DOHH2 (cell line): ENCODE measurements around the gene ATP5F1D.
A peak's percentile ranks its signal among the peaks of the same experiment; 100 is the strongest.

Source experiments
- H3F3A ChIP-seq: fragments of 200-600 bp; sonication (generic), shearing (Covaris generic); 2 replicates; pipeline ENCODE4 v1.6.0; 2016; ENCODE audit warnings: antibody characterized with exemption, mild to moderate bottlenecking; ENCODE audit not compliant: control insufficient read depth, insufficient read depth
- H3K27ac ChIP-seq: fragments of 200-600 bp; sonication (generic); 2 replicates; pipeline ENCODE4 v1.5.1; 2014; ENCODE audit warnings: low read depth, mild to moderate bottlenecking, low read length, moderate library complexity
- H3K27me3 ChIP-seq: fragments of 200-600 bp; sonication (generic); 2 replicates; pipeline ENCODE4 v1.6.1; 2014; ENCODE audit warnings: mild to moderate bottlenecking, low read length, mixed read lengths; ENCODE audit not compliant: control insufficient read depth
- H3K36me3 ChIP-seq: fragments of 200-600 bp; sonication (generic); 2 replicates; pipeline ENCODE4 v1.6.1; 2014; ENCODE audit warnings: mild to moderate bottlenecking, low read length, moderate library complexity, mixed read lengths; ENCODE audit not compliant: control insufficient read depth
- H3K4me1 ChIP-seq: fragments of 200-600 bp; sonication (generic); 2 replicates; pipeline ENCODE4 v1.6.1; 2014; ENCODE audit warnings: mild to moderate bottlenecking, low read length, mixed read lengths; ENCODE audit not compliant: control insufficient read depth
- H3K4me2 ChIP-seq: fragments of 200-600 bp; sonication (generic); 2 replicates; pipeline ENCODE4 v1.6.0; 2014; ENCODE audit warnings: mild to moderate bottlenecking, low read length, moderate library complexity
- H3K4me3 ChIP-seq: fragments of 200-600 bp; sonication (generic); 2 replicates; pipeline ENCODE4 v1.5.1; 2014; ENCODE audit warnings: mild to moderate bottlenecking, low read length, mixed read lengths
- H3K79me2 ChIP-seq: fragments of 200-600 bp; sonication (generic); 2 replicates; pipeline ENCODE4 v1.6.1; 2014; ENCODE audit warnings: mild to moderate bottlenecking, low read length, mixed read lengths; ENCODE audit not compliant: control insufficient read depth
- H3K9me2 ChIP-seq: fragments of 200-600 bp; sonication (generic); replicated peaks from 2 replicates; pipeline ENCODE4 v1.6.1; 2014; ENCODE audit warnings: mild to moderate bottlenecking, low read length, mixed read lengths; ENCODE audit not compliant: control insufficient read depth
- H3K9me3 ChIP-seq: fragments of 200-600 bp; sonication (generic); 2 replicates; pipeline ENCODE4 v1.6.1; 2014; ENCODE audit warnings: antibody characterized with exemption, low read length, mixed read lengths; ENCODE audit not compliant: control insufficient read depth, insufficient read depth
- H4K20me1 ChIP-seq: fragments of 200-600 bp; sonication (generic); 2 replicates; pipeline ENCODE4 v1.6.0; 2014; ENCODE audit warnings: low read depth, mild to moderate bottlenecking, antibody characterized with exemption, low read length, moderate library complexity; ENCODE audit not compliant: control insufficient read depth, insufficient read depth
- CTCF ChIP-seq: fragments of 200-600 bp; sonication (generic); IDR thresholded peaks from one replicate; pipeline ENCODE4 v1.5.1; 2014; ENCODE audit warnings: antibody characterized with exemption, mild to moderate bottlenecking, low read depth, low read length; ENCODE audit not compliant: poor library complexity, severe bottlenecking
- EZH2phosphoT487 ChIP-seq: fragments of 200-600 bp; sonication (generic); IDR thresholded peaks from 2 replicates; pipeline ENCODE4 v1.6.1; 2017; ENCODE audit warnings: borderline replicate concordance, mild to moderate bottlenecking, antibody characterized with exemption, low read length, moderate library complexity, mixed read lengths

Gene ATP5F1D

GRCh38 chr19:1255186-1256161 lies 13.9 kb downstream of the ATP5F1D start:
- Histone ChIP-seq H3K36me3 (peaks cover 82% of the 10 kb centered on the region), H3K79me2 (peaks cover 66% of the 10 kb centered on the region), H3K9me2 (no peaks in the 10 kb centered on the region), H3K9me3 (no peaks in the 10 kb centered on the region), H4K20me1 (peaks cover 11% of the 10 kb centered on the region; the same call in 1 of the 2 replicates), H3K4me1 (peaks cover 88% of the 10 kb centered on the region), H3K4me2 (no peak overlapping the region), H3F3A (peaks cover 45% of the 10 kb centered on the region), H3K27ac (no peak overlapping the region), H3K27me3 (no peaks in the 10 kb centered on the region), H3K4me3 (no peak overlapping the region)
- no peak for TF ChIP-seq CTCF
- no peak for TF ChIP-seq EZH2phosphoT487

DNA sequence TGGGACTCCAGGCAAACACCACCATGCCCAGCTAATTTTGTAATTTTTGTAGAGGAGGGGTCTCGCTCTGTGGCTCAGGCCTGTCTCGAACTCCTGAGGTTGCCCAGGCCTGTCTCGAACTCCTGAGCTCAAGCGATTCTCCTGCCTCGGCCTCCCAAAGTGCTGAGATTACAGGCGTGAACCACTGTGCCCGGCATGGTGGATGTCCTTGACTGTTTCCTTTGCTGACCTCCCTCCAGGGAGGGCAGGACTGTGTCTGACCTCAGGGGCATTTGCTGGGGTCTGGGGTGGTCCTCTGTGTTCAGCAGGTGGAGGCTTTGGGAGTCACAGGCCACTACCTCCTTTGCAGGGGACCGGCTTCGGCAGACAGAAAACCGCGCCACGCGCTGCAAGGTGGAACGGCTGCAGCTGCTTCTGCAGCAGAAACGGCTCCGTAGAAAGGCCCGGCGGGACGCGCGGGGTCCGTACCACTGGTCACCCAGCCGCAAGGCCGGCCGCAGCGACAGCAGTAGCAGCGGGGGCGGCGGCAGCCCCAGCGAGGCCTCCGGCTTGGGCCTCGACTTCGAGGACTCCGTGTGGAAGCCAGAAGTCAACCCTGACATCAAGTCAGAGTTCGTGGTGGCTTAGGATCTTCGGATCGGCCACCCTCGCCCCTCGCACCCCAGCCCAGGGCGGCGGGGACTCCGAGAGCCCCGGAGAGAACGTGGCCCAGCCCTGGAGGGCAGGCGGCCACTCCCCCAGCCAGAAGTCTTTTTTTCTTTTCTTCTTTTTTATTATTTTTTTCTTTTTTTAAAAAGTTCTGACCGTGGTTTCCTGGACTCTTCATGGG lies 15.3 kb downstream of the ATP5F1D start:
- Histone ChIP-seq H3K27me3 (no peaks in the 10 kb centered on the region), H3K9me3 (no peaks in the 10 kb centered on the region), H3K4me2 (peak overlapping the region; percentile 98), H4K20me1 (peaks cover 11% of the 10 kb centered on the region; the same call in 1 of the 2 replicates), H3K9me2 (no peaks in the 10 kb centered on the region), H3K36me3 (peaks cover 72% of the 10 kb centered on the region), H3K4me3 (no peak overlapping the region), H3F3A (peaks cover 40% of the 10 kb centered on the region), H3K27ac (peak overlapping the region; percentile 85), H3K4me1 (peaks cover 85% of the 10 kb centered on the region), H3K79me2 (peaks cover 61% of the 10 kb centered on the region)
- TF ChIP-seq CTCF (no peak), EZH2phosphoT487 (no peak)

DNA sequence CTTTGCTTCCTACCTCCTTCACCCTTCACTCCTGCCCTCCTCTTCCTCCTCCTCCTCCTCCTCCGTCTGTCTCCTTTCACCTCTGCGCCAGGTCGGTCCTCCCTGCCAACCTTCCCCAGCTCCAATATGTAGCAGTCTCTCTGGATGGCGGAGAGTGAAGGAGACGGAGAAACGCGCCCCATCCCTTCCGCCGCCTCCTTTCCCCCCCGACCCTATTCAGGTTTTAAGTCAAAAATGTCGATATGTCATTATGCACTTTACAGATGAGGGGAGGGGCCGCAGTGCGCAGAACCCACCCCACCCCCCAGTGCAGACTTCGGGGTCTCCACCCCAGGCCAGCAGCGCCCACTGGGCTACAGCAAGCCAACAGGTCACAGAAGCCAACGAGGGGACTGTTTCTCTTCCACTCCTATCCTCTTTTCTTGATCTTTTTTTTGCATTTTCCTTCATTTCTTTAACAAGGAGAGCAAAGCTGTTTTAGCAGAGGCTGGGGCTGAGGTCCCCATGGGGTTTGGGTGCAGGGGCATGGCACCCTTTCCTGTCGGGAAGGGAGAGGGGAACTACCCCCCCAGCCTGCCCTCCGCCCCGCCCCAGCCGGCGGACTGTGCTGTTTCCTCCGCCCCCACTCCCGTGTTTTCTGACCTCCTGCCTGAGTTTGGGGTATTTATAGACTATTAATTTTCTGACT lies 16.1 kb downstream of the ATP5F1D start:
- peaks cover 11% of the 10 kb centered on the region; the same call in 1 of the 2 replicates for H4K20me1 ChIP-seq
- peaks cover 61% of the 10 kb centered on the region for H3K79me2 ChIP-seq
- H3K27ac ChIP-seq, result peak overlapping the region; percentile 85

More for the DNA sequence above, 16.1 kb downstream of the ATP5F1D start:
- no peak for TF ChIP-seq EZH2phosphoT487
- TF ChIP-seq CTCF, result no peak
- Histone ChIP-seq H3K36me3 (peaks cover 69% of the 10 kb centered on the region), H3F3A (peaks cover 43% of the 10 kb centered on the region), H3K9me3 (no peaks in the 10 kb centered on the region), H3K4me3 (peak overlapping the region; percentile 48), H3K27me3 (no peaks in the 10 kb centered on the region), H3K4me2 (peak overlapping the region; percentile 98), H3K4me1 (peaks cover 85% of the 10 kb centered on the region), H3K9me2 (no peaks in the 10 kb centered on the region)
